ENCODE measurements around the gene ANO7.

The ANO7 gene

DNA sequence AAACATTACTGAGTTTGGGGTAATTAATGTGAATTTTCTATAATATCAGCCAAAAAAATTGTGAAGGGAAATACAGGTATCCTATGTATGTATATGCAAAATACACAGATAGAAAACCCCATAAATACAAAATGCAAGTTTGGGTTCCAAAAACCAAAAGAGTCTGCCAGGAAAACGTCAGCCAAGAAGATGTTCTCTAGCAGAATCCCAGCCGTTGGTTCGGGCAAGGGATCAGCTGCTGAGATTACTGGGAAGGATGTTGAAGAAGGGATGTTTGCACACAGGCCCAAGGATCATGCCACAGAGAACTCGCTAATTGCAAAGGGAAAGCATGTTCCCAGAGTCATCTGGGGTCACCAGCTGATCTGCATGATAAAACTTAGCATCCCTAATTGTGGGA is 9.5 kb upstream of the ANO7 start:
- Histone ChIP-seq H3K27me3 (replicated peaks) (no peaks in the 10 kb centered on the region), H3K36me3 (replicated peaks) (peaks cover 11% of the 10 kb centered on the region), H3K27ac (no peak overlapping the region), H3K4me3 (ENCODE audit: low read depth, low read length) (no peak overlapping the region)
- TF ChIP-seq CTCF (IDR thresholded peaks at IDR 0.05; ENCODE audit: low read depth, low read length, missing control alignments) = no peak
- no peak for DNase-seq
- in situ Hi-C loops (cut with HindIII; ENCODE audit: low pct_ligation_motif_present, low sequenced_read_pairs) = no loop called here

- Histone ChIP-seq H3K36me3 (replicated peaks) (peaks cover 9% of the 10 kb centered on the region), H3K27ac (no peak overlapping the region), H3K27me3 (replicated peaks) (no peaks in the 10 kb centered on the region), H3K4me3 (ENCODE audit: low read depth, low read length) (no peak overlapping the region)
- DNase-seq = no peak
- in situ Hi-C loops (cut with HindIII; ENCODE audit: low pct_ligation_motif_present, low sequenced_read_pairs) = no loop called here
- TF ChIP-seq CTCF (IDR thresholded peaks at IDR 0.05; ENCODE audit: low read depth, low read length, missing control alignments) = no peak
Measured at GRCh38 chr2:241179899-241180298, 8.6 kb upstream of the ANO7 start.

GRCh38 chr2:241180495-241180894 is 8.0 kb upstream of the ANO7 start:
- no peak for DNase-seq
- Histone ChIP-seq H3K36me3 (replicated peaks) (peaks cover 9% of the 10 kb centered on the region), H3K4me3 (ENCODE audit: low read depth, low read length) (no peak overlapping the region), H3K27me3 (replicated peaks) (no peaks in the 10 kb centered on the region), H3K27ac (no peak overlapping the region)
- TF ChIP-seq CTCF (IDR thresholded peaks at IDR 0.05; ENCODE audit: low read depth, low read length, missing control alignments) = no peak
- in situ Hi-C loops (cut with HindIII; ENCODE audit: low pct_ligation_motif_present, low sequenced_read_pairs) = no loop called here

- no peaks in the 10 kb centered on the region for H3K27me3 ChIP-seq (replicated peaks)
- no peak for TF ChIP-seq CTCF (IDR thresholded peaks at IDR 0.05; ENCODE audit: low read depth, low read length, missing control alignments)
- in situ Hi-C loops (cut with HindIII; ENCODE audit: low pct_ligation_motif_present, low sequenced_read_pairs) = no loop called here
Measured at GRCh38 chr2:241182126-241182525, 6.4 kb upstream of the ANO7 start.

DNA sequence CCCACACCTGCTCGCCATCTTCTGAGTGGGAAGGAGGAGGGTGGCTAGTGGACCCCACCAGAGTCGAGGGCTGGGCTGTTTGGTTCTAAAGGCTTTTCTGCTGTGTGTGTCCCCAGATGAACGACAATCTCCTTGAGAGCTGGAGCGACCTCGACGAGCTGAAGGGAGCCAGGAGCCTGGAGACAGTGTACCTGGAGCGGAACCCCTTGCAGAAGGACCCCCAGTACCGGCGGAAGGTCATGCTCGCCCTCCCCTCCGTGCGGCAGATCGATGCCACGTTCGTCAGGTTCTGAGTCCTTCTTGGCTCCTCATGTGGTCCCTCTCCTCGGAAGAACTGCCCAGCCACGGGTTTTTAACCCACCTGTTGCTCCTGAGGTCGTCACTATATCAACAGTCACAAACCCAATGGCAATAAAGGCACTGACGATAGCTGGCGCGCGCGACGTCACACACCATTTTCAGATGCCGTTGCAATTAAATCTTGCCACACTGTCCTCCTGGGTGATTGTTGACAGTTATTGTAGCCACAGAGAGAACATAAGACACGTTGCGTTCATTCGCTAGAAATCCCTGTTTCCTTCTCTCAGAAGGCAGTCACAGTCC is 5.8 kb upstream of the ANO7 start:
- H3K36me3 ChIP-seq (replicated peaks) = peaks cover 6% of the 10 kb centered on the region
- DNase-seq = no peak

More at GRCh38 chr2:241182126-241182525, 6.4 kb upstream of the ANO7 start:
- no peak overlapping the region for H3K4me3 ChIP-seq (ENCODE audit: low read depth, low read length)
- DNase-seq = no peak
- H3K27ac ChIP-seq = no peak overlapping the region
- peaks cover 6% of the 10 kb centered on the region for H3K36me3 ChIP-seq (replicated peaks)

More for the DNA sequence above, 5.8 kb upstream of the ANO7 start:
- H3K27ac ChIP-seq = no peak overlapping the region
- in situ Hi-C loops (cut with HindIII; ENCODE audit: low pct_ligation_motif_present, low sequenced_read_pairs) = no loop called here
- no peak overlapping the region for H3K4me3 ChIP-seq (ENCODE audit: low read depth, low read length)
- no peaks in the 10 kb centered on the region for H3K27me3 ChIP-seq (replicated peaks)
- TF ChIP-seq CTCF (IDR thresholded peaks at IDR 0.05; ENCODE audit: low read depth, low read length, missing control alignments) = no peak

Measured in brain microvascular endothelial cell (primary cell).